ENCODE measurements around the gene PLOD2. TPM values are rescaled to one million over a fixed set of nuclear protein-coding genes. Genes with fewer than 3 reads are reported as not detected.

PLOD2 gene
- total RNA-seq, 2 experiments from 2014 or later: not detected

GRCh38 chr3:146052056-146052790 is 108.8 kb downstream of the PLOD2 start:
- Mint-ChIP-seq H3K27ac (no peak overlapping the region), H3K9me3 (no peaks in the 10 kb centered on the region), H3K27me3 (no peaks in the 10 kb centered on the region), H3K4me3 (no peak overlapping the region), H3K36me3 (ENCODE audit: low read depth) (no peaks in the 10 kb centered on the region), H3K4me1 (ENCODE audit: low read depth) (no peaks in the 10 kb centered on the region)
- Histone ChIP-seq H3K27ac (ENCODE audit: low read depth in 1 of 2, low read length in 2 of 2) (no peak overlapping the region), H3K9me3 (ENCODE audit: control insufficient read depth in 1 of 2, insufficient read depth in 1 of 2, low read length in 2 of 2) (no peaks in the 10 kb centered on the region), H3K4me3 (ENCODE audit: low read length) (no peak overlapping the region), H3K27me3 (ENCODE audit: control insufficient read depth in 1 of 2, insufficient read depth in 2 of 2, low read length in 2 of 2) (no peaks in the 10 kb centered on the region), H3K4me1 (ENCODE audit: insufficient read depth, low read length) (no peaks in the 10 kb centered on the region), H3K36me3 (ENCODE audit: insufficient read depth, low read length) (no peaks in the 10 kb centered on the region)
- intact Hi-C loops (cut with DNase I, micrococcal nuclease): no loop called here
- ChIA-PET POLR2A (no interaction called here), CTCF (no interaction called here)
- TF ChIP-seq CTCF (IDR thresholded peaks at IDR 0.05): no peak
- ATAC-seq (ENCODE audit: poor library complexity) (no peak), DNase-seq (no peak)

GRCh38 chr3:146050691-146051090 is 110.3 kb downstream of the PLOD2 start:
- Mint-ChIP-seq H3K27ac (no peak overlapping the region), H3K4me1 (ENCODE audit: low read depth) (no peaks in the 10 kb centered on the region), H3K27me3 (no peaks in the 10 kb centered on the region), H3K4me3 (no peak overlapping the region), H3K36me3 (ENCODE audit: low read depth) (no peaks in the 10 kb centered on the region), H3K9me3 (no peaks in the 10 kb centered on the region)
- DNase-seq (no peak), ATAC-seq (ENCODE audit: poor library complexity) (no peak)
- Histone ChIP-seq H3K4me3 (ENCODE audit: low read length) (no peak overlapping the region), H3K36me3 (ENCODE audit: insufficient read depth, low read length) (no peaks in the 10 kb centered on the region), H3K27ac (ENCODE audit: low read depth in 1 of 2, low read length in 2 of 2) (no peak overlapping the region), H3K9me3 (ENCODE audit: control insufficient read depth in 1 of 2, insufficient read depth in 1 of 2, low read length in 2 of 2) (peaks cover 0 to 1% of the 10 kb centered on the region in 2 experiments), H3K4me1 (ENCODE audit: insufficient read depth, low read length) (no peaks in the 10 kb centered on the region), H3K27me3 (ENCODE audit: control insufficient read depth in 1 of 2, insufficient read depth in 2 of 2, low read length in 2 of 2) (no peaks in the 10 kb centered on the region)
- CTCF ChIA-PET: no interaction called here
- POLR2A ChIA-PET: no interaction called here
- intact Hi-C loops (cut with DNase I, micrococcal nuclease): no loop called here
- TF ChIP-seq CTCF (IDR thresholded peaks at IDR 0.05): no peak

- H3K4me1 Mint-ChIP-seq (ENCODE audit: low read depth): no peaks in the 10 kb centered on the region
- H3K4me3 Mint-ChIP-seq: no peak overlapping the region
- H3K27ac Mint-ChIP-seq: no peak overlapping the region
- intact Hi-C loops (cut with DNase I, micrococcal nuclease): no loop called here
- no peaks in the 10 kb centered on the region for H3K9me3 Mint-ChIP-seq
- Histone ChIP-seq H3K36me3 (ENCODE audit: insufficient read depth, low read length) (no peaks in the 10 kb centered on the region), H3K4me1 (ENCODE audit: insufficient read depth, low read length) (no peaks in the 10 kb centered on the region), H3K4me3 (ENCODE audit: low read length) (no peak overlapping the region), H3K27ac (ENCODE audit: low read depth in 1 of 2, low read length in 2 of 2) (no peak overlapping the region), H3K27me3 (ENCODE audit: control insufficient read depth in 1 of 2, insufficient read depth in 2 of 2, low read length in 2 of 2) (no peaks in the 10 kb centered on the region), H3K9me3 (ENCODE audit: control insufficient read depth in 1 of 2, insufficient read depth in 1 of 2, low read length in 2 of 2) (peaks cover 0 to 7% of the 10 kb centered on the region in 2 experiments)
- CTCF ChIA-PET: no interaction called here
- no peak for DNase-seq
- H3K27me3 Mint-ChIP-seq: no peaks in the 10 kb centered on the region
- ATAC-seq (ENCODE audit: poor library complexity): no peak
- H3K36me3 Mint-ChIP-seq (ENCODE audit: low read depth): no peaks in the 10 kb centered on the region
- POLR2A ChIA-PET: no interaction called here
- no peak for TF ChIP-seq CTCF (IDR thresholded peaks at IDR 0.05)
Observed at GRCh38 chr3:146047485-146047884, 113.5 kb downstream of the PLOD2 start.
